ENCODE results near the gene ZNF70. TPM values are rescaled to one million over a fixed set of nuclear protein-coding genes. Genes with fewer than 3 reads are reported as not detected.

Gene ZNF70
- total RNA-seq, 1 donor from 2014 or later: 4.9 TPM

GRCh38 chr22:23696326-23696851, 54.5 kb downstream of the ZNF70 start:
- Mint-ChIP-seq H3K36me3 (ENCODE audit: low read depth) (peaks cover 54% of the 10 kb centered on the region), H3K4me3 (peak overlapping the region; percentile 75)

GRCh38 chr22:23695571-23696325, 55.2 kb downstream of the ZNF70 start:
- Mint-ChIP-seq H3K27me3 (no peaks in the 10 kb centered on the region), H3K27ac (peak overlapping the region; percentile 95), H3K4me3 (peak overlapping the region; percentile 75), H3K4me1 (peaks cover 28% of the 10 kb centered on the region), H3K36me3 (ENCODE audit: low read depth) (peaks cover 54% of the 10 kb centered on the region), H3K9me3 (no peaks in the 10 kb centered on the region)
- ATAC-seq (ENCODE audit: low read depth) (no peak), DNase-seq (no peak)
- TF ChIP-seq, protein P1, sequence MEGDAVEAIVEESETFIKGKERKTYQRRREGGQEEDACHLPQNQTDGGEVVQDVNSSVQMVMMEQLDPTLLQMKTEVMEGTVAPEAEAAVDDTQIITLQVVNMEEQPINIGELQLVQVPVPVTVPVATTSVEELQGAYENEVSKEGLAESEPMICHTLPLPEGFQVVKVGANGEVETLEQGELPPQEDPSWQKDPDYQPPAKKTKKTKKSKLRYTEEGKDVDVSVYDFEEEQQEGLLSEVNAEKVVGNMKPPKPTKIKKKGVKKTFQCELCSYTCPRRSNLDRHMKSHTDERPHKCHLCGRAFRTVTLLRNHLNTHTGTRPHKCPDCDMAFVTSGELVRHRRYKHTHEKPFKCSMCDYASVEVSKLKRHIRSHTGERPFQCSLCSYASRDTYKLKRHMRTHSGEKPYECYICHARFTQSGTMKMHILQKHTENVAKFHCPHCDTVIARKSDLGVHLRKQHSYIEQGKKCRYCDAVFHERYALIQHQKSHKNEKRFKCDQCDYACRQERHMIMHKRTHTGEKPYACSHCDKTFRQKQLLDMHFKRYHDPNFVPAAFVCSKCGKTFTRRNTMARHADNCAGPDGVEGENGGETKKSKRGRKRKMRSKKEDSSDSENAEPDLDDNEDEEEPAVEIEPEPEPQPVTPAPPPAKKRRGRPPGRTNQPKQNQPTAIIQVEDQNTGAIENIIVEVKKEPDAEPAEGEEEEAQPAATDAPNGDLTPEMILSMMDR (IDR thresholded peaks at IDR 0.05): no peak
- intact Hi-C loops (cut with micrococcal nuclease): loop anchor here (1.0 to 2.0 kb wide), 4 partner anchors 22 to 143 kb away; partner anchors contain the start of genes DERL3 and ZNF70
- ChIA-PET POLR2A (interaction anchor here (0.6 to 1.7 kb wide), 5 partner anchors 21 to 1823 kb away, joined by 3 to 19 read pairs (median 4); partner anchors contain the start of genes GUCD1, VPREB3 and ZNF70), CTCF (interaction anchor here (1.8 to 3.0 kb wide), 2 partner anchors 76 to 154 kb away, joined by 4 to 10 read pairs; no protein-coding TSS in a partner anchor)

More at GRCh38 chr22:23696326-23696851, 54.5 kb downstream of the ZNF70 start:
- intact Hi-C loops (cut with micrococcal nuclease): loop anchor here (1.0 to 2.0 kb wide), 4 partner anchors 21 to 142 kb away; partner anchors contain the start of genes DERL3 and ZNF70
- Mint-ChIP-seq H3K4me1 (peaks cover 27% of the 10 kb centered on the region), H3K27ac (peak overlapping the region; percentile 95), H3K9me3 (no peaks in the 10 kb centered on the region), H3K27me3 (no peaks in the 10 kb centered on the region)
- POLR2A ChIA-PET: interaction anchor here (0.6 to 1.7 kb wide), 5 partner anchors 21 to 1823 kb away, joined by 3 to 19 read pairs (median 4); partner anchors contain the start of genes GUCD1, MIF, VPREB3 and ZNF70
- TF ChIP-seq, protein P1 (IDR thresholded peaks at IDR 0.05): no peak
- CTCF ChIA-PET: interaction anchor here (1.8 to 3.0 kb wide), 2 partner anchors 75 to 154 kb away, joined by 4 to 10 read pairs; no protein-coding TSS in a partner anchor
- peak; percentile 99 for ATAC-seq (ENCODE audit: low read depth)
- DNase-seq: peak; percentile 52

GRCh38 chr22:23695141-23695540, 55.8 kb downstream of the ZNF70 start:
- no peak for DNase-seq
- H3K4me3 Mint-ChIP-seq: no peak overlapping the region
- peak overlapping the region; percentile 37 for H3K27ac Mint-ChIP-seq
- no peaks in the 10 kb centered on the region for H3K9me3 Mint-ChIP-seq
- POLR2A ChIA-PET: interaction anchor here (1.2 kb wide), 1 partner anchor 54 kb away, joined by 8 read pairs; no protein-coding TSS in a partner anchor
- intact Hi-C loops (cut with micrococcal nuclease): no loop called here
- peaks cover 54% of the 10 kb centered on the region for H3K36me3 Mint-ChIP-seq (ENCODE audit: low read depth)
- TF ChIP-seq, protein P1 (IDR thresholded peaks at IDR 0.05): no peak
- H3K27me3 Mint-ChIP-seq: no peaks in the 10 kb centered on the region
- H3K4me1 Mint-ChIP-seq: peaks cover 28% of the 10 kb centered on the region
- CTCF ChIA-PET: interaction anchor here (3.0 kb wide), 1 partner anchor 155 kb away, joined by 10 read pairs; no protein-coding TSS in a partner anchor
- no peak for ATAC-seq (ENCODE audit: low read depth)

GRCh38 chr22:23693979-23694680, 56.8 kb downstream of the ZNF70 start:
- H3K36me3 Mint-ChIP-seq (ENCODE audit: low read depth): peaks cover 48% of the 10 kb centered on the region

More at GRCh38 chr22:23693979-23694680, 56.8 kb downstream of the ZNF70 start:
- H3K9me3 Mint-ChIP-seq: no peaks in the 10 kb centered on the region
- DNase-seq: no peak
- peaks cover 28% of the 10 kb centered on the region for H3K4me1 Mint-ChIP-seq
- ChIA-PET POLR2A (interaction anchor here (0.6 kb wide), 1 partner anchor 196 kb away, joined by 3 read pairs; no protein-coding TSS in a partner anchor), CTCF (interaction anchor here (1.3 kb wide), 1 partner anchor 158 kb away, joined by 3 read pairs; no protein-coding TSS in a partner anchor)
- no peaks in the 10 kb centered on the region for H3K27me3 Mint-ChIP-seq
- TF ChIP-seq, protein P1 (IDR thresholded peaks at IDR 0.05): no peak
- peak overlapping the region; percentile 41 for H3K27ac Mint-ChIP-seq
- ATAC-seq (ENCODE audit: low read depth): no peak
- intact Hi-C loops (cut with micrococcal nuclease): no loop called here
- H3K4me3 Mint-ChIP-seq: no peak overlapping the region

All from activated B cell treated with CpG ODN at 0.5 μM for 24 hours (primary cell).